Brain microvascular endothelial cell (primary cell): ENCODE measurements around the gene PRKACA.

Experiments used
- DNase-seq: peaks from one replicate; pipeline ENCODE4 v3.0.0-alpha.2; 2020
- H3K27ac ChIP-seq: fragments of 250-450 bp; sonication (Bioruptor Pico); 2 replicates; pipeline ENCODE4 v1.5.1; 2020; ENCODE audit warnings: mild to moderate bottlenecking, moderate library complexity
- H3K27me3 ChIP-seq: fragments of 250-450 bp; sonication (Bioruptor Pico); replicated peaks from 2 replicates; pipeline ENCODE4 v1.5.1; 2020; ENCODE audit warnings: mild to moderate bottlenecking
- H3K36me3 ChIP-seq: fragments of 250-450 bp; sonication (Bioruptor Pico); replicated peaks from 2 replicates; pipeline ENCODE4 v1.5.1; 2020; ENCODE audit warnings: mild to moderate bottlenecking
- H3K4me3 ChIP-seq: 2 replicates; pipeline ENCODE4 v1.5.1; 2011; ENCODE audit warnings: low read depth, mild to moderate bottlenecking, control low read depth, low read length, moderate library complexity
- CTCF ChIP-seq: IDR thresholded peaks from 2 replicates; pipeline ENCODE4 v1.5.1; 2011; ENCODE audit warnings: low read depth, mild to moderate bottlenecking, moderate library complexity, low read length, control low read depth, inconsistent platforms; ENCODE audit errors: missing control alignments
- in situ Hi-C: cut with HindIII; loops from 2 replicates; pipeline ENCODE4 v1.10.0; 2017; ENCODE audit warnings: low sequenced_read_pairs, low pct_ligation_motif_present

Gene PRKACA

GRCh38 chr19:14078411-14078810 is 39.2 kb downstream of the PRKACA start:
- in situ Hi-C loops: no loop called here
- Histone ChIP-seq H3K27ac (no peak overlapping the region), H3K27me3 (no peaks in the 10 kb centered on the region), H3K36me3 (no peaks in the 10 kb centered on the region), H3K4me3 (no peak overlapping the region)
- TF ChIP-seq CTCF: no peak
- no peak for DNase-seq

- in situ Hi-C loops: no loop called here
- no peak for DNase-seq
- Histone ChIP-seq H3K27me3 (no peaks in the 10 kb centered on the region), H3K4me3 (peak overlapping the region; percentile 63), H3K27ac (no peak overlapping the region), H3K36me3 (no peaks in the 10 kb centered on the region)
- TF ChIP-seq CTCF: no peak
Observed at GRCh38 chr19:14073925-14074838, 43.4 kb downstream of the PRKACA start.

- peak overlapping the region; percentile 63 for H3K4me3 ChIP-seq
- peak; percentile 21 for TF ChIP-seq CTCF
- no peaks in the 10 kb centered on the region for H3K27me3 ChIP-seq
- no peak overlapping the region for H3K27ac ChIP-seq
- H3K36me3 ChIP-seq: no peaks in the 10 kb centered on the region
- in situ Hi-C loops: no loop called here
- peak; percentile 59 for DNase-seq
Observed at GRCh38 chr19:14073261-14073924, 44.2 kb downstream of the PRKACA start.

- in situ Hi-C loops: no loop called here
- DNase-seq: no peak
- H3K36me3 ChIP-seq: no peaks in the 10 kb centered on the region
- no peak within 1 kb of the TSS for H3K27ac ChIP-seq
- peak within 1 kb of the TSS; percentile 63 for H3K4me3 ChIP-seq
- peak; percentile 16 for TF ChIP-seq CTCF
- no peaks in the 10 kb centered on the region for H3K27me3 ChIP-seq
Observed at GRCh38 chr19:14072535-14073260, 44.9 kb downstream of the PRKACA start, which contains the start of gene MISP3. Gene MISP3 (plus strand): TSS chr19:14072786. CDS start chr19:14073310, 524 bp downstream.

- H3K36me3 ChIP-seq: no peaks in the 10 kb centered on the region
- DNase-seq: no peak
- no peaks in the 10 kb centered on the region for H3K27me3 ChIP-seq
- H3K27ac ChIP-seq: no peak overlapping the region
- in situ Hi-C loops: no loop called here
- TF ChIP-seq CTCF: no peak
- no peak overlapping the region for H3K4me3 ChIP-seq
Observed at GRCh38 chr19:14070268-14071050, 47.1 kb downstream of the PRKACA start.
